Tibial nerve (tissue), 3 donors: ENCODE measurements around the gene EDAR.

Experiments
- CTCF ChIP-seq, 5 experiments: fragments of 200-600 bp in 3 of 5; fragments of 450-650 bp in 2 of 5; sonication (generic) in 3 of 5; IDR thresholded peaks; one replicate each; pipeline ENCODE4 v1.5.1; 2016 to 2019; ENCODE audit warnings: antibody characterized with exemption in 5 of 5, mild to moderate bottlenecking in 3 of 5, moderate library complexity in 2 of 5
- POLR2A ChIP-seq, 2 donors: fragments of 450-650 bp; IDR thresholded peaks; one replicate each; pipeline ENCODE4 v1.6.1; 2017; ENCODE audit warnings: antibody characterized with exemption in 2 of 2, mild to moderate bottlenecking in 2 of 2, moderate library complexity in 2 of 2

DNA sequence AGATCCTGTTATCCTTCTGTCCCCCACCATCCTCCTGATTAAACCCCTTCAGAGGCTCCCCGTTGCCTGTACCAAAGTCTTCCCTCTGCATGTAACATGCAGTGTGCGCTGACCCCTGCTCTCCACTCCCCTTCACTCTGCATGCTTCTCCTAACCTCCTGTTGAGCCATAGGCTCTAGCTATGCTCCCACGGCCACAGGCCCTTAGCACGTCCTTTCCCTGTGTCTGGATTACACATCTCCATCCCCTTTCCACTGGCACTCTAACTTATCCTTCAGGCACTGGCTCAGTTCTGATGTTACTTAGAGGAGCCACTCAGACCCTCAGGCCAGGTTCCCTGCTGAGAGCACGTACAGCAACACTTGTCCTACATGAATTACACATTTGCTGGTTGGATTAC is 29.4 kb upstream of the EDAR start:
- TF ChIP-seq CTCF (IDR thresholded peaks at IDR 0.05) (no peak), POLR2A (IDR thresholded peaks at IDR 0.05) (no peak)
